Measurements from ENCODE around the gene RPS16. TPM values are rescaled to one million over a fixed set of nuclear protein-coding genes. Genes with fewer than 3 reads are reported as not detected.
A peak's percentile ranks its signal among the peaks of the same experiment; 100 is the strongest.

RPS16 gene
- total and polyA plus RNA-seq, 2 of the 13 experiments (the other 11 are each of a cell fraction or from before 2014, with no cell fraction given) = 488 to 2,583 TPM

DNA sequence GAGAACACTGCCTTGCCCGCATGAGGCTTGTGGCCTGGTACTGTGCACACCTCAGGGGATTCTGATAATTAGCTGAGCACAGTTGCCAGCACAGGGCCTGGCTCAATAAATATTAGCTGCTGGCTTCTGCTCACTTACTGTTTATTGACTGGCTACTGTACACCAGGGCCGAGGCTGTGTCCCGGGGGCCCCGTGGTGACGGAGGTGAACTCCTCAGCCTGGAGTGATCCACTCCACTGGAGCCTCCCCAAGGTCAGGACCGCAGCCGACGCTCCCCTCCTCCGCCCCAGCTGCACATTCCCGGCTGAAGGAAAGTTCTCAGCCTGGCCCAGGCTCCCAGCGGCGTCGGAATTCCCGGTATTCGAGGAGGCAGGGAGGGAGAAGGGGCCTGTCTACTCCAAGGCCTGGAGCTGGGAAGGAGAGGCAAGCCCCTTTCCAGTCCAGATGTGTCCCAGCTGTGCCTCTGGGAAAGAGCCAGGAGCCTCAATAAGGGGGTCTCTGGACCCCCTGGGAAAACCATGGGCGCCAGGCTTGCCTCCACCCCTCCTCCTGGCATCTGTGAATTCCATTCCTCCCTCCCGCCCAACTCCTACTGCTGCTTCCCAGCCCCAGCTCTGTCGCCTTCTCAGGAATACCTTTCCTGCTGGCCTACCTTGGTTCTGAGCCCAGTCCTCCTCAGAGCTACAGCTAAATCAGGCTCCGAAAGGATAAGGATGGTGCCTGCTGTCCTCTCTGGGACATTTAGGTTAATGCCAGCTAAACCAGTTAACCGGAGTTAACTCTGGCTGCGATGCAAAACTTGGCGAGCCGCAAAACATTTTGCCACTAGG lies 7.3 kb downstream of the RPS16 start (continued):
- no peak for TF ChIP-seq ZNF275 (CRISPR knock-in tag; IDR thresholded peaks at IDR 0.05; ENCODE audit: borderline replicate concordance)
- no peak for TF ChIP-seq RFXAP (CRISPR knock-in tag; IDR thresholded peaks at IDR 0.05; ENCODE audit: borderline replicate concordance)
- TF ChIP-seq ZNF83 (CRISPR knock-in tag; IDR thresholded peaks at IDR 0.05; ENCODE audit: borderline replicate concordance) = no peak
- 0 out of 2 replicates have a peak, but pooled peaks have one; percentile 5 for TF ChIP-seq IRF9 (CRISPR knock-in tag; IDR thresholded peaks at IDR 0.05; ENCODE audit: borderline replicate concordance)
- TF ChIP-seq, protein P1, sequence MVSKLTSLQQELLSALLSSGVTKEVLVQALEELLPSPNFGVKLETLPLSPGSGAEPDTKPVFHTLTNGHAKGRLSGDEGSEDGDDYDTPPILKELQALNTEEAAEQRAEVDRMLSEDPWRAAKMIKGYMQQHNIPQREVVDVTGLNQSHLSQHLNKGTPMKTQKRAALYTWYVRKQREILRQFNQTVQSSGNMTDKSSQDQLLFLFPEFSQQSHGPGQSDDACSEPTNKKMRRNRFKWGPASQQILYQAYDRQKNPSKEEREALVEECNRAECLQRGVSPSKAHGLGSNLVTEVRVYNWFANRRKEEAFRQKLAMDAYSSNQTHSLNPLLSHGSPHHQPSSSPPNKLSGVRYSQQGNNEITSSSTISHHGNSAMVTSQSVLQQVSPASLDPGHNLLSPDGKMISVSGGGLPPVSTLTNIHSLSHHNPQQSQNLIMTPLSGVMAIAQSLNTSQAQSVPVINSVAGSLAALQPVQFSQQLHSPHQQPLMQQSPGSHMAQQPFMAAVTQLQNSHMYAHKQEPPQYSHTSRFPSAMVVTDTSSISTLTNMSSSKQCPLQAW (CRISPR knock-in tag; IDR thresholded peaks at IDR 0.05) = 0 out of 2 replicates have a peak, but pooled peaks have one; percentile 10
- TF ChIP-seq JARID2 (CRISPR knock-in tag; IDR thresholded peaks at IDR 0.05; ENCODE audit: insufficient replicate concordance) = no peak
- TF ChIP-seq KMT2A (CRISPR knock-in tag; IDR thresholded peaks at IDR 0.05) = no peak
- no peak for TF ChIP-seq POLR2AphosphoS5 (IDR thresholded peaks at IDR 0.05; ENCODE audit: low read depth, low read length)
- TF ChIP-seq TBP (CRISPR knock-in tag; IDR thresholded peaks at IDR 0.05) = no peak
- no peak for TF ChIP-seq MTA3 (CRISPR knock-in tag; IDR thresholded peaks at IDR 0.05)
- no peak for TF ChIP-seq RNF2 (conservative IDR thresholded peaks at IDR 0.05; ENCODE audit: low read depth)
- no peak for TF ChIP-seq ZNF224 (CRISPR knock-in tag; IDR thresholded peaks at IDR 0.05)
- TF ChIP-seq, protein P2, sequence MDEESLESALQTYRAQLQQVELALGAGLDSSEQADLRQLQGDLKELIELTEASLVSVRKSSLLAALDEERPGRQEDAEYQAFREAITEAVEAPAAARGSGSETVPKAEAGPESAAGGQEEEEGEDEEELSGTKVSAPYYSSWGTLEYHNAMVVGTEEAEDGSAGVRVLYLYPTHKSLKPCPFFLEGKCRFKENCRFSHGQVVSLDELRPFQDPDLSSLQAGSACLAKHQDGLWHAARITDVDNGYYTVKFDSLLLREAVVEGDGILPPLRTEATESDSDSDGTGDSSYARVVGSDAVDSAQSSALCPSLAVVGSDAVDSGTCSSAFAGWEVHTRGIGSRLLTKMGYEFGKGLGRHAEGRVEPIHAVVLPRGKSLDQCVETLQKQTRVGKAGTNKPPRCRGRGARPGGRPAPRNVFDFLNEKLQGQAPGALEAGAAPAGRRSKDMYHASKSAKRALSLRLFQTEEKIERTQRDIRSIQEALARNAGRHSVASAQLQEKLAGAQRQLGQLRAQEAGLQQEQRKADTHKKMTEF (CRISPR knock-in tag; IDR thresholded peaks at IDR 0.05) = peak; percentile 70; the same call in 1 of the 2 replicates
- no peak for TF ChIP-seq ELF3 (CRISPR knock-in tag; IDR thresholded peaks at IDR 0.05)
- TF ChIP-seq, protein P3, sequence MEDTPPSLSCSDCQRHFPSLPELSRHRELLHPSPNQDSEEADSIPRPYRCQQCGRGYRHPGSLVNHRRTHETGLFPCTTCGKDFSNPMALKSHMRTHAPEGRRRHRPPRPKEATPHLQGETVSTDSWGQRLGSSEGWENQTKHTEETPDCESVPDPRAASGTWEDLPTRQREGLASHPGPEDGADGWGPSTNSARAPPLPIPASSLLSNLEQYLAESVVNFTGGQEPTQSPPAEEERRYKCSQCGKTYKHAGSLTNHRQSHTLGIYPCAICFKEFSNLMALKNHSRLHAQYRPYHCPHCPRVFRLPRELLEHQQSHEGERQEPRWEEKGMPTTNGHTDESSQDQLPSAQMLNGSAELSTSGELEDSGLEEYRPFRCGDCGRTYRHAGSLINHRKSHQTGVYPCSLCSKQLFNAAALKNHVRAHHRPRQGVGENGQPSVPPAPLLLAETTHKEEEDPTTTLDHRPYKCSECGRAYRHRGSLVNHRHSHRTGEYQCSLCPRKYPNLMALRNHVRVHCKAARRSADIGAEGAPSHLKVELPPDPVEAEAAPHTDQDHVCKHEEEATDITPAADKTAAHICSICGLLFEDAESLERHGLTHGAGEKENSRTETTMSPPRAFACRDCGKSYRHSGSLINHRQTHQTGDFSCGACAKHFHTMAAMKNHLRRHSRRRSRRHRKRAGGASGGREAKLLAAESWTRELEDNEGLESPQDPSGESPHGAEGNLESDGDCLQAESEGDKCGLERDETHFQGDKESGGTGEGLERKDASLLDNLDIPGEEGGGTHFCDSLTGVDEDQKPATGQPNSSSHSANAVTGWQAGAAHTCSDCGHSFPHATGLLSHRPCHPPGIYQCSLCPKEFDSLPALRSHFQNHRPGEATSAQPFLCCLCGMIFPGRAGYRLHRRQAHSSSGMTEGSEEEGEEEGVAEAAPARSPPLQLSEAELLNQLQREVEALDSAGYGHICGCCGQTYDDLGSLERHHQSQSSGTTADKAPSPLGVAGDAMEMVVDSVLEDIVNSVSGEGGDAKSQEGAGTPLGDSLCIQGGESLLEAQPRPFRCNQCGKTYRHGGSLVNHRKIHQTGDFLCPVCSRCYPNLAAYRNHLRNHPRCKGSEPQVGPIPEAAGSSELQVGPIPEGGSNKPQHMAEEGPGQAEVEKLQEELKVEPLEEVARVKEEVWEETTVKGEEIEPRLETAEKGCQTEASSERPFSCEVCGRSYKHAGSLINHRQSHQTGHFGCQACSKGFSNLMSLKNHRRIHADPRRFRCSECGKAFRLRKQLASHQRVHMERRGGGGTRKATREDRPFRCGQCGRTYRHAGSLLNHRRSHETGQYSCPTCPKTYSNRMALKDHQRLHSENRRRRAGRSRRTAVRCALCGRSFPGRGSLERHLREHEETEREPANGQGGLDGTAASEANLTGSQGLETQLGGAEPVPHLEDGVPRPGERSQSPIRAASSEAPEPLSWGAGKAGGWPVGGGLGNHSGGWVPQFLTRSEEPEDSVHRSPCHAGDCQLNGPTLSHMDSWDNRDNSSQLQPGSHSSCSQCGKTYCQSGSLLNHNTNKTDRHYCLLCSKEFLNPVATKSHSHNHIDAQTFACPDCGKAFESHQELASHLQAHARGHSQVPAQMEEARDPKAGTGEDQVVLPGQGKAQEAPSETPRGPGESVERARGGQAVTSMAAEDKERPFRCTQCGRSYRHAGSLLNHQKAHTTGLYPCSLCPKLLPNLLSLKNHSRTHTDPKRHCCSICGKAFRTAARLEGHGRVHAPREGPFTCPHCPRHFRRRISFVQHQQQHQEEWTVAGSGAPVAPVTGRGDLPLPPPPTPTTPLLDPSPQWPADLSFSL (CRISPR knock-in tag; IDR thresholded peaks at IDR 0.05) = no peak
- TF ChIP-seq ZNF430 (CRISPR knock-in tag; IDR thresholded peaks at IDR 0.05) = 0 out of 2 replicates have a peak, but pooled peaks have one; percentile 69

All from HepG2 (cell line).